Progenitor cell of endocrine pancreas (in vitro differentiated cells): ENCODE data around the gene SLC22A25. TPM values are rescaled to one million over a fixed set of nuclear protein-coding genes. Genes with fewer than 3 reads are reported as not detected.

Experiments
- DNase-seq: peaks from one replicate; pipeline ENCODE4 v3.0.0; 2021; ENCODE audit warnings: low spot score; ENCODE audit not compliant: unreplicated experiment
- H3K27ac Mint-ChIP-seq: 2 replicates; pipeline ENCODE4 v1.8.0; 2021; ENCODE audit warnings: mild to moderate bottlenecking, moderate library complexity, mixed read lengths
- H3K27me3 Mint-ChIP-seq: 2 replicates; pipeline ENCODE4 v1.8.0; 2021; ENCODE audit warnings: mixed read lengths
- H3K36me3 Mint-ChIP-seq: 2 replicates; pipeline ENCODE4 v1.8.0; 2022; ENCODE audit warnings: mixed read lengths; ENCODE audit not compliant: insufficient read depth
- H3K4me1 Mint-ChIP-seq: 2 replicates; pipeline ENCODE4 v1.8.0; 2021; ENCODE audit warnings: low read depth, mixed read lengths
- H3K4me3 Mint-ChIP-seq: 2 replicates; pipeline ENCODE4 v1.8.0; 2021; ENCODE audit warnings: low read depth, mild to moderate bottlenecking, moderate library complexity, mixed read lengths
- H3K9me3 Mint-ChIP-seq: 2 replicates; pipeline ENCODE4 v1.8.0; 2021; ENCODE audit warnings: low read depth, mixed read lengths
- CTCF ChIP-seq: fragments of 200-600 bp; sonication (generic); IDR thresholded peaks from one replicate; pipeline ENCODE4 v1.5.0; 2021; ENCODE audit warnings: antibody characterized with exemption, mild to moderate bottlenecking; ENCODE audit not compliant: unreplicated experiment
- total RNA-seq: library from RNA; stranded (reverse); gene quantifications from 2 replicates; pipeline ENCODE4 v1.2.1, GENCODE V29; 2021

Gene SLC22A25
- total RNA-seq, 1 donor from 2014 or later: not detected

- no peaks in the 10 kb centered on the region for H3K36me3 Mint-ChIP-seq
- H3K4me1 Mint-ChIP-seq: peaks cover 6% of the 10 kb centered on the region
- no peak for TF ChIP-seq CTCF
- H3K9me3 Mint-ChIP-seq: no peaks in the 10 kb centered on the region
- no peak for DNase-seq
- no peak overlapping the region for H3K27ac Mint-ChIP-seq
- no peak overlapping the region for H3K4me3 Mint-ChIP-seq
- peaks cover 4% of the 10 kb centered on the region for H3K27me3 Mint-ChIP-seq
These were observed 34.0 kb upstream of the SLC22A25 start for GRCh38 chr11:63277345-63277943.

GRCh38 chr11:63274776-63275175 lies 31.4 kb upstream of the SLC22A25 start:
- TF ChIP-seq CTCF: no peak
- no peak for DNase-seq
- no peaks in the 10 kb centered on the region for H3K36me3 Mint-ChIP-seq
- no peaks in the 10 kb centered on the region for H3K9me3 Mint-ChIP-seq
- no peaks in the 10 kb centered on the region for H3K4me1 Mint-ChIP-seq
- peaks cover 4% of the 10 kb centered on the region for H3K27me3 Mint-ChIP-seq
- H3K4me3 Mint-ChIP-seq: no peak overlapping the region
- H3K27ac Mint-ChIP-seq: no peak overlapping the region

- Mint-ChIP-seq H3K4me1 (no peaks in the 10 kb centered on the region), H3K27me3 (no peaks in the 10 kb centered on the region), H3K27ac (no peak overlapping the region), H3K4me3 (no peak overlapping the region), H3K36me3 (no peaks in the 10 kb centered on the region), H3K9me3 (no peaks in the 10 kb centered on the region)
- no peak for DNase-seq
- TF ChIP-seq CTCF: no peak
These were observed 30.3 kb upstream of the SLC22A25 start for GRCh38 chr11:63273685-63274084.

- no peak for DNase-seq
- no peak overlapping the region for H3K27ac Mint-ChIP-seq
- peaks cover 4% of the 10 kb centered on the region for H3K27me3 Mint-ChIP-seq
- TF ChIP-seq CTCF: no peak
- H3K4me3 Mint-ChIP-seq: no peak overlapping the region
- peaks cover 13% of the 10 kb centered on the region for H3K9me3 Mint-ChIP-seq
- peaks cover 3% of the 10 kb centered on the region for H3K36me3 Mint-ChIP-seq
- no peaks in the 10 kb centered on the region for H3K4me1 Mint-ChIP-seq
These were observed 19.1 kb upstream of the SLC22A25 start for GRCh38 chr11:63262547-63262946.

- Mint-ChIP-seq H3K27me3 (peaks cover 4% of the 10 kb centered on the region), H3K27ac (no peak overlapping the region), H3K9me3 (peaks cover 14% of the 10 kb centered on the region), H3K4me1 (peaks cover 7% of the 10 kb centered on the region), H3K4me3 (no peak overlapping the region), H3K36me3 (peaks cover 1% of the 10 kb centered on the region)
- TF ChIP-seq CTCF: no peak
- no peak for DNase-seq
These were observed 7.9 kb upstream of the SLC22A25 start for GRCh38 chr11:63251312-63251711.
